ENCODE results near the gene CDKL1.

- TF ChIP-seq EZH2 (IDR thresholded peaks at IDR 0.05; ENCODE audit: borderline replicate concordance, low read depth, low read length, poor library complexity, severe bottlenecking) (no peak), CTCF (conservative IDR thresholded peaks at IDR 0.05; ENCODE audit: low read depth, low read length) (no peak)
Observed at GRCh38 chr14:50331596-50331995, 65.1 kb downstream of the CDKL1 start.
